ENCODE data around the gene ZBTB6. TPM values are rescaled to one million over a fixed set of nuclear protein-coding genes. Genes with fewer than 3 reads are reported as not detected.
A peak's percentile ranks its signal among the peaks of the same experiment; 100 is the strongest.
"Not testable (repeated sequence)": the region's sequence is repeated elsewhere in the genome, so short reads cannot be mapped to it uniquely, and the experiment has no call there.

Gene ZBTB6
- total RNA-seq, 1 donor from 2014 or later: 10.7 TPM

DNA sequence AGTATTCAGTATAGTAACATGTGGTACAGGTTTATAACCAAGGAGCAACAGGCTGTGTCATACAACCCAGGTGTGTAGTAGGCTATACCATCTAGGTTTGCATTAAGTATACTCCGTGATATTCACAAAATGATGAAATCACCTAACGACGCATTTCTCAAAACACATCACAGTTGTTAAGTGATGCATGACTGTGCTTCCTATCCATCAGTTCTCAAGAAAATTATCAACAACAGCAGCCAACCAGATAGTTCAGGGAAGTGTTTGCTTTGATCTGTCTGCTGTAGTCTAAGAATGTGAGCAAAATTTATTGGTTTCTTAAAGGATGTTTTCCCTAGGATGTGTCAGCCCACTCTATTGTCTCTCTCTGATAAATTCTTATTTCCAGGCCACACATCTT is 10.8 kb upstream of the ZBTB6 start:
- DNase-seq (ENCODE audit: low read depth in 2 of 2): peak in 1 of 2 donors; percentile 87

DNA sequence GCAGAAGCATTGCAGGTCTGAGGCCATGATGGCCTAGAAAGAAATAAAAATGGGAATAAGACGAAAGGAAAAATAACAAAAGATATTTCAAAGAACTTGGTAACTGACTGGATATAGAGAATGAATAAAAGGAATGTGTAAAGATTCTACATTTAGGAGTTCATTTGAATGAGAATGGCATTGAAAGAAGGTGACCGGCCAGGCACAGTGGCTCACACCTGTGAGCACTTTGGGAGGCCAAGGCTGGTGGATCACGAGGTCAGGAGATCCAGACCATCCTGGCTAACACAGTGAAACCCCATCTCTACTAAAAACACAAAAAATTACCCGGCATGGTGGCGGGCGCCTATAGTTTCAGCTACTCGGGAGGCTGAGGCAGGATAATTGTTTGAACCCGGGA is 9.6 kb upstream of the ZBTB6 start:
- DNase-seq (ENCODE audit: low read depth in 2 of 2): no peak

DNA sequence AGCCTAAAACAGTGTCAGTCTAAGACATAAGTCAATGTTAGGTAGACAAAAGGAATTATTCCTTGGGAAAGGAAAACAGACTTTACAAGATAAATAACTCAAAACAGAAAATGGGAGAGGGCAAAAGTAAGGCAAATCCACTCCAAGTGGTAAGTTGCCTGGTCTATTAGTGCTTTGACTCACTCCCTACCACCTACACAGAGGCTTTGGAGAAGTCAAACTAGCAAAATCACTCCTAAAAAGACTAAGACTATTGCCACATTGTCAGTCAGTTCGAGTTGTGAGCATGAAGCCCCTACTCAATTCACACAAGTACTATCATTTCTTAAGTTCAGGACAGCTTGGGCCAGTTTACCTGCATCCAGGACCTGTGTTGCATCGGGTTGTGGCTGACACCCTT is 5.2 kb upstream of the ZBTB6 start:
- no peak for DNase-seq (ENCODE audit: low read depth in 2 of 2)

DNA sequence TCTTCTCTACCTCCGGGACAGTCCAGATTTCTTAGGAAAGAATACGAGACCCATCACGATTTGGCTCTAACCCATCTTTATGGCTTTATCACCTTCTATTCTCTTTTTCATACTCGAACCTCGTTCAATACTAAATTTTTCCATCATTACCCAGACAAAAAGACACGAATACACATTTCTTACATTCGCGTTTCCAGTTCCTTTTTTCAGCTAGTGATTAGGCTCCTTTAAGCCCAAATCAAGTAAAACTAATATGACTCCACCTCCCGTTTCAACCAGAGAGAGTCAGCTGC is 506 bp downstream of the ZBTB6 start:
- DNase-seq (ENCODE audit: low read depth in 2 of 2): no peak

DNA sequence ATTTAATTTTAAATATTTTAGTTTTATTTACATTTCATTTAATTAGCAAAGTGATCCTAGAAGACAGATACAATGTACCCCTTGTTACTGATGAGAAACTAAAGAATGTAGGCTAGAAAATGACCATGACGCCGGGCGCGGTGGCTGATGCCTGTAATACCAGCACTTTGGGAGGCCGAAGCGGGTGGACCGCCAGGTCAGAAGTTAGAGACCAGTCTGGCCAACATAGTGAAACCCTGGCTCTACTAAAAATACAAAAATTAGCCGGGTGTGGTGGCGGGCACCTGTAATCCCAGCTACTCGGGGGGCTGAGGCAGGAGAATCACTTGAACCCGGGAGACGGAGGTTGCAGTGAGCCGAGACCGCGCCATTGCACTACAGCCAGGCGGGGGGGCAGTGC is 7.0 kb downstream of the ZBTB6 start:
- DNase-seq (ENCODE audit: low read depth in 2 of 2): not testable (repeated sequence)

DNA sequence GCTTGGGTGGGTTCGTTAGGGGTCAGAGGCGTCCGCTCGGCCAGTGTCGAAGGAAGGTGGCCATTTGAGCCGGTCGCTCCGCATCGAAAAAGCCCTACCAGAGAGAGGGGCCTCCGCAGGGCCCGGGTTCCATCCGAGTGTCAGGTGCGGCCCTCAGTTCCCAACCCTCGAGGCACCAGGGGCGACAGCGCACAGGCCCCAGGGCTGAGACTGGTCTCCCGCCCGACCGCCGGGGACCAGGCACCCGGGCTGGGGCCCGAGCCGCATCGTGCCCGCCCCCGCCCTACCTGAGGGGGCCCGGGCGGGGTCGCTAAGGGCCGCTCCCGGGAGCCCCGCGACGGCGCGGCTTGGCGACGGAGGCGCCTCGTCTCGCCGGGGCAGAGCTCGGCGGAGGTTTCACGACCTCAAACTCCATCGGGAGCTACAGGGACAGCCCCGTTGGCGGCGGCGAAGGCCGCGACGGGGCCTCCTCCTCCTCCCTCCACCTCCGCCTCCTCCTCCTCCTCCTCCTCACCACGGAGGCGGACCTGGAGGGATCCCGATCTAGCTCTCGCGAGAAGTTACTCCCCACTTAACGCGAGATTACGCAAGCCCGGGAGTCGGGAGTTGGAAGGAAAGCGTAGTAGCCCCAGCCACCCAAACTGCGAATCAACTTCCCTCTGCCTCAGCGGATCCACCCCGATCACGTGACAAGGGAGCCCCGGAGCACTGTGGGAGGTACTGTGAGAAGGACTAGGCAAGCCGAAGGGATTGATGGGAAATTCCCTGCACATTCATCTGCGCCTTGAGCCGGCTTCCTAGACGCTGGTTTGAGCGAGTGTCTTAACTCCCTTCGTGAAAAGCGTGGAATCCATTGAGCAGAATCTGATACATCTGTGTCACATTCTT is 8.1 kb downstream of the ZBTB6 start, which contains the start of gene RC3H2:
RC3H2 (minus strand) TSS at position 537 of the 888 bp plus-strand sequence. CDS start 7,850 bp downstream, outside the sequence.
- peak; percentile 99 for DNase-seq (ENCODE audit: low read depth in 2 of 2)

DNA sequence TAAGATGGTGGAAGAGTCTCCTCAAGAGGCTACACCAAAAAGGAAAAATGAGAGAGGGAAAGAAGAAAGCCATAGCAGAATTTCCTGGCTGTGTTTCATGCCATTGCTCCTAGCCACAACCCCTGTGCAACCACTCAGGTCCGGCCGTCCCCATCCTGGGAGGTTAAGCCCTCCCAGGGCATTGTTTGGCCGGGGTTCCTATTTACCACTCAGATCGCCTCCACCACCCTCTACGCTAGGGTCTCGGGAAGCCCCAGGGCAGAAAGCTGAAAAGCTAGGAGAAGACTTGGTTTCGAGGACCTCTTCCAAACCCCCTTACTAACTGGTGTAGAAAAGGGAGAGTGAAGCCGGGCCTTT is 8.7 kb downstream of the ZBTB6 start:
- DNase-seq (ENCODE audit: low read depth in 2 of 2): peak; percentile 24 to 71

DNA sequence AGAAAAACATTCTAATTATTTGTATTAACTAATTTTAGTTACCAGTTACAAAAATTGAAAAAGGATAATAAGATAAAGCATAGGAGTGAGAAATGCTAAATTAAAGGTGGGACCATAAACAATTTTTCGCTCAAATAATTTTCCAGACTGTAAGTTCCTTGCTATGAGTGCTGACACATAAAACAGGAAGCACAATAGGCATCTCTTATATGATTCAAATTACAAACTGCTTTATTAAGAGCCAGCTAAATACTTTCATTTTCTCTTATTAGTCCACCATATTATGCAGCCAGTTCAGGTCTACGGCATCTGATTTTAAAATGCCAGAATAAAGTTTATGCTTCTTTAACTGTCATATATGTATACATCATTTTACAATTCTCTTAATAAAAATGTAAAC is 12.3 kb downstream of the ZBTB6 start:
- DNase-seq (ENCODE audit: low read depth in 2 of 2): peak; percentile 34 to 52

DNA sequence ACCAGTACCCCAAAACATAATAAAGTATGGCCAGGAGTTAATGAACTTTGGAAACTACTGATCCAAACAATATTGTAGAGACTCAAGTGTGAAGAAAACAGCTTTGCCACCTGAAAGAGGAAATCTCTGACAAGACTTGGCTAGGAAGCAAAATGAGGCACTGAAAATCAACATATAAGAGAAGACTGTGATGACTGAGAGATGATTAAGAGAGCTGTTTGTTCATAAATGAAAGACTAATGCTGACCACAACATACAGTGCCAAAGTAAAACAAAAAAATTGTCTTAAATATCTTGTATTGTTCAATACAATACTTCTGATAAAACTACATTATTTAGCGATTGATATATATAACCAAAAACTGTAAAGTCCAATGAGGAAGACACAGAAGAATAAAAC is 15.2 kb downstream of the ZBTB6 start:
- peak in 1 of 2 donors; percentile 33 for DNase-seq (ENCODE audit: low read depth in 2 of 2)

DNA sequence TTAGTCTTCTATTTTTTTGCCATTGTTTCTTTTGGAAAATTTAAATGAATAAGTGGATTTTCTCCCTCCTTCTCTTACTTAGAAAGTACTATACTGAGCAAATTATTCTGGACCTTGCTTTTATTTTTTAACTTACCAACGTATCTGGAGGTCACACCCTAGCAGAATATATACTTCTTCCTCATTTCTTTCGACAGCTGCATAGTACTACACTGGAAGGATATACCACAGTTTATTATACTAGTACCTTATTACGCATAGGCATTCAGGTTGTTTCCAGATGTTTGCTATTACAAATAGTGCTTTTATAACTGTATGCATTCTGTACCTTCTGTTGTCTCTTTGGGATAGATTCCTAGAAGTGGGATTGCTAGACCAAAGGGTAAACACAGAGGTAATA is 24.6 kb downstream of the ZBTB6 start:
- DNase-seq (ENCODE audit: low read depth in 2 of 2): no peak

DNA sequence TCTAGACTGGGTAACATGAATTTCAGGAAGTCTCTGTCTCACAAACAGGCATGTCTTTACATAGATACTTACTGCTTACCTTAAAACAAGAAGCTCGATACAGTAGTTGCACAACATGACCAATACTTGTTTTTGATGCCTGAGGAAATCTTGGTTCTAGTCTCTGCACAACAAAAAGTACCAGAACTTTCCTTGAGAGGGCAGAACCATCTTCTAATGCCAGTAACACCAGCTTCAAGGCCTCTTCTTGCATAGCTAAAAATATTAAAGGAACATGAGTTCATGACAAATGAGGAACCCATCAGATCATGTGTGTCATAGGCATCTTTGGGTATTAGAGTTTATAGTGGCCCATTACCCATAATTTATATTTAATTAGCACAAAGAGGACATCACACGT is 30.0 kb downstream of the ZBTB6 start:
- no peak for DNase-seq (ENCODE audit: low read depth in 2 of 2)

DNA sequence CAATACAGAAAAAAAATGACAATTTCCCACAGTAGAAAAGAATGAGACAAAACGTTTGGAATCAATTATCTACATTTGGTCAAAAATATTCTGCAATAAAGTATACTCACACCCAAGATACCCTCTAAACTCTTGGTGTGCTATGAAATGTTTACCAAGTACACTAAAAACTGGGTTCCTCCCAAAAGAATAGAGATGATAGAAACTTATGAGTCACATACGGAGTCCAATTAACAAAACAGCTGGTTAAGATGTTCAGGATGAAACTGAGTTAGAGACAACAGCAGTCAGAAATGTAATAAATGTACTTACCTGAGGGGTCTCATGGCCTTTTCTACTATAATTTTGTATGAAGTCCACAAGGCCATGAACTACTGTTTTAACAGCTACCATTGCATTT is 33.7 kb downstream of the ZBTB6 start:
- no peak for DNase-seq (ENCODE audit: low read depth in 2 of 2)

DNA sequence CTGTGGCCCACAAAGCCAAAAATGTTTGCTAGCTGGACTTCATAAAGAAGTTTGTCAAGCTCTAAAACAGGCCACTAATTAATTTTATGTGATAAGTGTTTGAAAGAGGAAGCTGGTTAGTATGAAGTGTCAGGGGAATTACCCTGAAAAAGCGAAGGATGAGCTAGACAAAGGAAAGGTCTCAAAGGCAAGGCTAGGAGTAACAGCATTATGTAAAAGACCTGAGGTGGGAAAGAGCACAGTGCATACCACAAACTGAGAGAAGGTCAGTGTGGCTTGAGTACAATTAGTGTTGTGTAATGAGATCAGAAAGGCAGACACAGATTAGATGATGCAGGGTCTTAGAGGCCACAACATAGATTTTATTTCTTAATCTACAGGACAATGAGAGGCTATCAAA is 37.6 kb downstream of the ZBTB6 start:
- DNase-seq (ENCODE audit: low read depth in 2 of 2): no peak

DNA sequence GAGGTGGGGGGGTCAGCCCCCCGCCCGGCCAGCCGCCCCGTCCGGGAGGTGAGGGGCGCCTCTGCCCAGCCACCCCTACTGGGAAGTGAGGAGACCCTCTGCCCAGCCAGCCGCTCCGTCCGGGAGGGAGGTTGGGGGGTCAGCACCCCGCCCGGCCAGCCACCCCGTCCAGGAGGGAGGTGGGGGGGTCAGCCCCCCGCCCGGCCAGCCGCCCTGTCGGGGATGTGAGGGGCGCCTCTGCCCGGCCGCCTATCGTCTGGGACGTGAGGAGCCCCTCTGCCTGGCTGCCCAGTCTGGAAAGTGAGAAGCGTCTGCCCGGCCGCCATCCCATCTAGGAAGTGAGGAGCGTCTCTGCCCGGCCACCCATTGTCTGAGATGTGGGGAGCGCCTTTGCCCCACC is 45.8 kb downstream of the ZBTB6 start:
- DNase-seq (ENCODE audit: low read depth in 2 of 2): not testable (repeated sequence)

DNA sequence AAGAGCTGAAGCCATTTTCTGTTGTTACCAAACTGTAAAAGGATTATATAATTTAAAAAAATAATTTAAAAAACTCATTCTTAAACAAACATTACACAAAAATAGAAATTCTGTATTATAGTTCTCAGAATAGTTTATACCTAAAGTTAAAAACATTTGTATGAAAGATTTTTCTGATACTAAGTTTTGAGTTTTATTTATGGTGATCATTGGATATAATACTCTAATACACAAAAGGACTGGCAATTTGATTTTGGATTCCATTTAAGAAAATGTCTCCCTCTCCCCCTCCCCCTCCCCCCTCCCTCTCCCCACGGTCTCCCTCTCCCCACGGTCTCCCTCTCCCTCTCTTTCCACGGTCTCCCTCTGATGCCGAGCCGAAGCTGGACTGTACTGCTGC is 47.0 kb downstream of the ZBTB6 start:
- DNase-seq (ENCODE audit: low read depth in 2 of 2): no peak

DNA sequence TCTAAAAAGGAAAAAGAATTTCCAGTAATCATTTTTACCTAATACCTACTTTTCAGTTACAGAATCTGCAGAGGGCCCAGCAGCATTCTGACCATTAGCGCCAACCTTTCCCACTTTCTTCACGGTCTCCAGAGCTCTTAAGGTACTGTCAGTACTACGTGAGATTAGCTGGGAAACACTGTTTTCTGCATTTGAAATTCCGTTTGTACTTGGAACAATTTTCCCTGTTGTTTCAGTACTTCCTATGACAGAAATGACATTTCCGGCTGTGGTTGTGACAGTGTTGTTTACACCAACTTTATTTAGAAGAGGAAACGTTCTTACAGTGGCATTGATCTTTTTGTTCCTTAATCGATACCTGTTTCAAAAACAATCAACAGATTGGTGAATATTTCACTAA is 47.8 kb downstream of the ZBTB6 start:
- peak; percentile 89 to 92 for DNase-seq (ENCODE audit: low read depth in 2 of 2)

DNA sequence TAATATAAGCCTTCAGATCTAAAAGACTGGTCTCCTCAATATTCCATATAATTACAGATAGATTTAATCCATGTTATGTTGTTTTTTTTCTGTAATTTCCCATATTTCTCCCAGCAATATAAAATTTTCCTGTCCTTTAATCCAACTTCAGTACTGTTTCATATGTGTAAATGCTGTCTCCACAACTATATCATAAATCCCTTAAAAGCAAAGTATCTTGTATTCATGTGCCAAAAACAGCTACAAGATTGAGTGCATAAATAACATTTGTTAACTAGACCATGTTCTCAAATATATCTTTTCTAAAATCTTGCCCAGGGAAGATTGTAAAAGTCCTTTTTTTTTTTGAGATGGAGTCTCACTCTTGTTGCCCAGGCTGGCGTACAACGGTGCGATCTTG is 49.7 kb downstream of the ZBTB6 start:
- no peak for DNase-seq (ENCODE audit: low read depth in 2 of 2)

DNA sequence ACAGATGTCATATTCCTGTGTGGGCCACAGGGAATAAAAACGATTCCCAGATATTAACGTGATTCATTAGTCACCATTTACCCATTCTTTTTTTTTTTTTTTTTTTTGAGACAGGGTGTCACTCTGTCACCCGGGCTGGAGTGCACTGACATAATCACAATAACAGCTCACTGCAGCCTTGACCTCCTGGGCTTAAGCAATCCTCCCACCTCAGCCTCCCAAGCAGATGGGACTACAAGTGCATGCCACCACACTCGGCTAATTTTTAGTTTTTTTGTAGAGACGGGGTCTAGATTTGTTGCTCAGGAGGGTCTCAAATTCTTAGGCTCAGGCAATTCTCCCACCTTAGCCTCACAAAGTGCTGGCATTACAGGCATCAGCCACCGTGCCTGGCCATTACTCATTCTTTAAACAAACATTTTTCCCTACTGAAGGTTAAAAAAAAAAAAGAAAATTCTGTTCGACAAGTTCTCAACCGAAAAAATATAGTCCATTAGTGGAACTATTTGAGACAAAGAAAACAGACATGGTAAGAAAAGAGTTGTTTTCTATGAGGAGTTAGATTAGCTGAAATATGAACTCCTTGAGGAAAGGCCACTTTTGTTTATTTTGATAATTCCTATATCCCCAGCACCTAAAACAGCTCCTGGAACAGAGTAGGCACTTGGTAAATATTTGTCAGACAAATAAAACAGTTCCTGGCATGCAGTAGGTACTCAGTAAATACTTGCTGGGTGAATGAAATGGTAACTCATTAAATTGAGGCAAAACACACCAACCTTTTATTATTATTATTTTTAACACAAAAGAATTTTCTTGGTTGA is 52.6 kb downstream of the ZBTB6 start:
- peak in 1 of 2 donors; percentile 24 for DNase-seq (ENCODE audit: low read depth in 2 of 2)

Other genes starting within 250 kb of the ZBTB6 start
- not detected in 2 replicates for gene OR1L3, start 238.2 kb downstream of the ZBTB6 start, total RNA-seq
- not detected in 2 replicates for gene OR1L4, start 189.3 kb downstream of the ZBTB6 start, total RNA-seq
- not detected in 2 replicates for gene OR1L6, start 171.0 kb downstream of the ZBTB6 start, total RNA-seq
- gene OR5C1, start 124.4 kb downstream of the ZBTB6 start, total RNA-seq: not detected in 2 replicates
- not detected in 2 replicates for gene OR1K1, start 113.2 kb downstream of the ZBTB6 start, total RNA-seq
- 69.7 and 86.1 TPM in 2 replicates for gene PDCL, start 84.7 kb downstream of the ZBTB6 start, total RNA-seq
- gene RC3H2, start 8.0 kb downstream of the ZBTB6 start, total RNA-seq: 57.0 and 92.5 TPM in 2 replicates
- 2.6 and 3.5 TPM in 2 replicates for gene ZBTB26, start 18.2 kb upstream of the ZBTB6 start, total RNA-seq
- gene RABGAP1, start 27.7 kb upstream of the ZBTB6 start, total RNA-seq: 34.4 and 46.7 TPM in 2 replicates
- gene GPR21, start 120.3 kb upstream of the ZBTB6 start, total RNA-seq: 0.39 and 0.63 TPM in 2 replicates

All from dermis microvascular lymphatic vessel endothelial cell (primary cell).